IPS-20b (cell line): ENCODE results near the gene SNX14.

Source experiments
- H3K27ac ChIP-seq: one replicate; pipeline ENCODE4 v1.5.1; 2013; ENCODE audit warnings: low read length
- H3K27me3 ChIP-seq: 2 replicates; pipeline ENCODE4 v1.6.1; 2013; ENCODE audit warnings: mild to moderate bottlenecking, low read length, inconsistent platforms; ENCODE audit not compliant: insufficient read depth
- H3K36me3 ChIP-seq: 2 replicates; pipeline ENCODE4 v1.6.1; 2013; ENCODE audit warnings: low read depth, mild to moderate bottlenecking, inconsistent platforms, low read length, moderate library complexity; ENCODE audit not compliant: insufficient read depth
- H3K4me1 ChIP-seq: 2 replicates; pipeline ENCODE4 v1.6.1; 2013; ENCODE audit warnings: mild to moderate bottlenecking, control low read depth, inconsistent platforms, low read length, moderate library complexity; ENCODE audit not compliant: insufficient read depth
- H3K4me3 ChIP-seq: 2 replicates; pipeline ENCODE4 v1.5.1; 2013; ENCODE audit warnings: mild to moderate bottlenecking, low read length, inconsistent platforms
- H3K9ac ChIP-seq: 2 replicates; pipeline ENCODE4 v1.6.1; 2013; ENCODE audit warnings: low read depth, mild to moderate bottlenecking, inconsistent platforms, low read length, moderate library complexity
- H3K9me3 ChIP-seq: 2 replicates; pipeline ENCODE4 v1.6.1; 2013; ENCODE audit warnings: mild to moderate bottlenecking, low read depth, low read length, inconsistent platforms; ENCODE audit not compliant: insufficient read depth

SNX14 gene

GRCh38 chr6:85473748-85474147 is 119.9 kb downstream of the SNX14 start:
- Histone ChIP-seq H3K27ac (no peak overlapping the region), H3K9me3 (peaks cover 2% of the 10 kb centered on the region; the same call in 1 of the 2 replicates), H3K4me3 (no peak overlapping the region), H3K4me1 (no peaks in the 10 kb centered on the region), H3K9ac (no peak overlapping the region), H3K27me3 (no peaks in the 10 kb centered on the region), H3K36me3 (no peaks in the 10 kb centered on the region)

- Histone ChIP-seq H3K36me3 (no peaks in the 10 kb centered on the region), H3K4me1 (no peaks in the 10 kb centered on the region), H3K9me3 (peaks cover 2% of the 10 kb centered on the region; the same call in 1 of the 2 replicates), H3K9ac (no peak overlapping the region), H3K4me3 (no peak overlapping the region), H3K27me3 (no peaks in the 10 kb centered on the region), H3K27ac (no peak overlapping the region)
Observed at GRCh38 chr6:85472744-85473143, 120.9 kb downstream of the SNX14 start.

GRCh38 chr6:85470023-85470410 is 123.6 kb downstream of the SNX14 start:
- H3K36me3 ChIP-seq = no peaks in the 10 kb centered on the region

GRCh38 chr6:85469276-85470022 is 124.2 kb downstream of the SNX14 start:
- Histone ChIP-seq H3K27me3 (no peaks in the 10 kb centered on the region), H3K36me3 (no peaks in the 10 kb centered on the region), H3K9me3 (no peaks in the 10 kb centered on the region), H3K4me3 (no peak overlapping the region), H3K27ac (no peak overlapping the region), H3K9ac (no peak overlapping the region), H3K4me1 (no peaks in the 10 kb centered on the region)

More at GRCh38 chr6:85470023-85470410, 123.6 kb downstream of the SNX14 start:
- H3K9me3 ChIP-seq = no peaks in the 10 kb centered on the region
- H3K27me3 ChIP-seq = no peaks in the 10 kb centered on the region
- no peaks in the 10 kb centered on the region for H3K4me1 ChIP-seq
- H3K27ac ChIP-seq = no peak overlapping the region
- no peak overlapping the region for H3K9ac ChIP-seq
- no peak overlapping the region for H3K4me3 ChIP-seq

- no peaks in the 10 kb centered on the region for H3K4me1 ChIP-seq
- no peaks in the 10 kb centered on the region for H3K27me3 ChIP-seq
- H3K9ac ChIP-seq = no peak overlapping the region
- H3K4me3 ChIP-seq = no peak overlapping the region
- no peaks in the 10 kb centered on the region for H3K9me3 ChIP-seq
- no peaks in the 10 kb centered on the region for H3K36me3 ChIP-seq
- H3K27ac ChIP-seq = no peak overlapping the region
Observed at GRCh38 chr6:85468326-85468725, 125.3 kb downstream of the SNX14 start.

- Histone ChIP-seq H3K27ac (no peak overlapping the region), H3K9ac (no peak overlapping the region), H3K4me1 (peaks cover 2% of the 10 kb centered on the region; the same call in 1 of the 2 replicates), H3K36me3 (no peaks in the 10 kb centered on the region), H3K27me3 (no peaks in the 10 kb centered on the region), H3K9me3 (no peaks in the 10 kb centered on the region), H3K4me3 (no peak overlapping the region)
Observed at GRCh38 chr6:85465762-85466161, 127.9 kb downstream of the SNX14 start.

- Histone ChIP-seq H3K36me3 (no peaks in the 10 kb centered on the region), H3K9me3 (no peaks in the 10 kb centered on the region), H3K9ac (no peak overlapping the region), H3K27ac (no peak overlapping the region), H3K27me3 (no peaks in the 10 kb centered on the region), H3K4me1 (peaks cover 6% of the 10 kb centered on the region; the same call in 1 of the 2 replicates), H3K4me3 (no peak overlapping the region)
Observed at GRCh38 chr6:85464722-85465150, 128.9 kb downstream of the SNX14 start.

GRCh38 chr6:85464260-85464644 is 129.4 kb downstream of the SNX14 start:
- no peak overlapping the region for H3K9ac ChIP-seq
- H3K9me3 ChIP-seq = no peaks in the 10 kb centered on the region
- H3K27me3 ChIP-seq = no peaks in the 10 kb centered on the region
- H3K27ac ChIP-seq = no peak overlapping the region
- H3K4me3 ChIP-seq = no peak overlapping the region
- H3K36me3 ChIP-seq = no peaks in the 10 kb centered on the region
- peaks cover 11% of the 10 kb centered on the region; the same call in 1 of the 2 replicates for H3K4me1 ChIP-seq

- Histone ChIP-seq H3K27ac (no peak overlapping the region), H3K9ac (no peak overlapping the region), H3K36me3 (no peaks in the 10 kb centered on the region), H3K4me1 (peaks cover 16% of the 10 kb centered on the region; the same call in 1 of the 2 replicates), H3K27me3 (no peaks in the 10 kb centered on the region), H3K9me3 (no peaks in the 10 kb centered on the region), H3K4me3 (no peak overlapping the region)
Observed at GRCh38 chr6:85463621-85464259, 129.9 kb downstream of the SNX14 start.

GRCh38 chr6:85462673-85463072 is 131.0 kb downstream of the SNX14 start:
- H3K27me3 ChIP-seq = no peaks in the 10 kb centered on the region
- peaks cover 25% of the 10 kb centered on the region for H3K4me1 ChIP-seq
- no peaks in the 10 kb centered on the region for H3K9me3 ChIP-seq
- H3K4me3 ChIP-seq = no peak overlapping the region
- H3K36me3 ChIP-seq = no peaks in the 10 kb centered on the region
- no peak overlapping the region for H3K27ac ChIP-seq
- no peak overlapping the region for H3K9ac ChIP-seq

- no peaks in the 10 kb centered on the region for H3K36me3 ChIP-seq
- no peaks in the 10 kb centered on the region for H3K27me3 ChIP-seq
- peaks cover 25% of the 10 kb centered on the region for H3K4me1 ChIP-seq
- no peak overlapping the region for H3K9ac ChIP-seq
- no peak overlapping the region for H3K27ac ChIP-seq
- H3K9me3 ChIP-seq = no peaks in the 10 kb centered on the region
- H3K4me3 ChIP-seq = no peak overlapping the region
Observed at GRCh38 chr6:85461798-85462170, 131.9 kb downstream of the SNX14 start.
